ENCODE results near the gene C1QTNF7. TPM values are rescaled to one million over a fixed set of nuclear protein-coding genes. Genes with fewer than 3 reads are reported as not detected.
A peak's percentile ranks its signal among the peaks of the same experiment; 100 is the strongest.

Gene C1QTNF7
- total RNA-seq, 1 donor from 2014 or later: not detected

DNA sequence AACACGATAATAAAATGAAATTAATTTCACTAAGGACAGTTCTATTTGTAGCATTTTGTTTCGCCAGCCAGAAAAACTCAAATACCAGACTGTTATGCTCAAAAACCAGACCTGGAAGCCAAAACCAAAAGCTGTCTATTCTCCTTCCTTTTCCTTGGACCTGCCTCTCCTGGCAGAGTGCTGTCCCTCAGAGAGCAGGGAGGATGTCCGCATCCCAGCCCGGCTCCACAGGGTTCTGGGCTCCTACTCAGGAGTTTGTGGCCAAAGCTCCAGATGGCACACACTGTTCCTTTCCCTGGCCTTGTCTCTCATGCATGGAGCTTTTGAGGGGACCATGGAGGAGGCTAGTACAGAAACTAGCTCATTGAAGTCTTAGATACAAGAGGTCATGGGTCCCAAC, 41.9 kb upstream of the C1QTNF7 start:
- Histone ChIP-seq H3K9me3 (ENCODE audit: insufficient read depth, low read depth, low read length) (no peaks in the 10 kb centered on the region), H3K27me3 (ENCODE audit: insufficient read depth, low read length) (peaks cover 2% of the 10 kb centered on the region), H3K4me3 (ENCODE audit: insufficient read depth, low read depth, low read length) (no peak overlapping the region), H2AFZ (ENCODE audit: low read depth, low read length) (no peak overlapping the region), H4K20me1 (ENCODE audit: insufficient read depth, low read length) (no peaks in the 10 kb centered on the region), H3K4me1 (ENCODE audit: insufficient read depth, low read length) (no peaks in the 10 kb centered on the region), H3K36me3 (ENCODE audit: insufficient read depth, low read length) (no peaks in the 10 kb centered on the region), H3K4me2 (ENCODE audit: low read length) (no peak overlapping the region), H3K79me2 (ENCODE audit: insufficient read depth, low read length) (no peaks in the 10 kb centered on the region), H3K9ac (ENCODE audit: low read length) (no peak overlapping the region), H3K27ac (ENCODE audit: low read depth, low read length) (no peak overlapping the region)
- DNase-seq (ENCODE audit: low read depth) (no peak), FAIRE-seq (no peak)
- H3K4me1 Mint-ChIP-seq (ENCODE audit: low read depth, unreplicated experiment): no peaks in the 10 kb centered on the region
- no peaks in the 10 kb centered on the region for H3K36me3 Mint-ChIP-seq (ENCODE audit: low read depth, unreplicated experiment)
- TF ChIP-seq, protein P1, sequence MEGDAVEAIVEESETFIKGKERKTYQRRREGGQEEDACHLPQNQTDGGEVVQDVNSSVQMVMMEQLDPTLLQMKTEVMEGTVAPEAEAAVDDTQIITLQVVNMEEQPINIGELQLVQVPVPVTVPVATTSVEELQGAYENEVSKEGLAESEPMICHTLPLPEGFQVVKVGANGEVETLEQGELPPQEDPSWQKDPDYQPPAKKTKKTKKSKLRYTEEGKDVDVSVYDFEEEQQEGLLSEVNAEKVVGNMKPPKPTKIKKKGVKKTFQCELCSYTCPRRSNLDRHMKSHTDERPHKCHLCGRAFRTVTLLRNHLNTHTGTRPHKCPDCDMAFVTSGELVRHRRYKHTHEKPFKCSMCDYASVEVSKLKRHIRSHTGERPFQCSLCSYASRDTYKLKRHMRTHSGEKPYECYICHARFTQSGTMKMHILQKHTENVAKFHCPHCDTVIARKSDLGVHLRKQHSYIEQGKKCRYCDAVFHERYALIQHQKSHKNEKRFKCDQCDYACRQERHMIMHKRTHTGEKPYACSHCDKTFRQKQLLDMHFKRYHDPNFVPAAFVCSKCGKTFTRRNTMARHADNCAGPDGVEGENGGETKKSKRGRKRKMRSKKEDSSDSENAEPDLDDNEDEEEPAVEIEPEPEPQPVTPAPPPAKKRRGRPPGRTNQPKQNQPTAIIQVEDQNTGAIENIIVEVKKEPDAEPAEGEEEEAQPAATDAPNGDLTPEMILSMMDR (IDR thresholded peaks at IDR 0.05; ENCODE audit: insufficient read depth, low read depth, low read length): no peak
- TF ChIP-seq EZH2 (IDR thresholded peaks at IDR 0.05; ENCODE audit: insufficient read depth, low read length): no peak
- no peak overlapping the region for H3K4me3 Mint-ChIP-seq (ENCODE audit: unreplicated experiment)
- H3K27me3 Mint-ChIP-seq (ENCODE audit: low read depth, unreplicated experiment): peaks cover 1% of the 10 kb centered on the region
- H3K27ac Mint-ChIP-seq (ENCODE audit: unreplicated experiment): no peak overlapping the region
- no peaks in the 10 kb centered on the region for H3K9me3 Mint-ChIP-seq (ENCODE audit: unreplicated experiment)

DNA sequence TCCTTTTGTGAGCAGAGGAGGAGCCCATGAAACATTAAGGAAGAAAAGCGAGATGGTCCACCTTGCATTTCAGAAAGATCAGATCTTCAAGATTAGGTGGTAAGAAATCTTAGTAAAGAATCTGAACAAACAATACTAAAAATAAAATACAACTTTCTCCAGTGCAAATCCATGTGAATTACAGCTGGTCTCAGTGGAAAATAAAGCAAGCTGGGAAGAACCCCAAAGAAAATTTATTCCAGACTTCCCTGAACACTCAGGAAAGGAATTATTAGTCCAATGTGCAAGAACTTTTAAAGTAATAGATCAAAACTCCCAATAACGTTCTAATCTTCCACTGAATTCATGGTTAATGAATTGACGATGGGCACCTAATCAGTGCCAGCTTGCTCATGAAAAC, 37.3 kb upstream of the C1QTNF7 start:
- H3K27ac ChIP-seq (ENCODE audit: low read depth, low read length): no peak overlapping the region
- Mint-ChIP-seq H3K4me3 (ENCODE audit: unreplicated experiment) (no peak overlapping the region), H3K36me3 (ENCODE audit: low read depth, unreplicated experiment) (no peaks in the 10 kb centered on the region), H3K27me3 (ENCODE audit: low read depth, unreplicated experiment) (no peaks in the 10 kb centered on the region), H3K27ac (ENCODE audit: unreplicated experiment) (no peak overlapping the region), H3K4me1 (ENCODE audit: low read depth, unreplicated experiment) (peaks cover 4% of the 10 kb centered on the region), H3K9me3 (ENCODE audit: unreplicated experiment) (no peaks in the 10 kb centered on the region)
- TF ChIP-seq, protein P1 (IDR thresholded peaks at IDR 0.05; ENCODE audit: insufficient read depth, low read depth, low read length): no peak
- no peak for TF ChIP-seq EZH2 (IDR thresholded peaks at IDR 0.05; ENCODE audit: insufficient read depth, low read length)
- H4K20me1 ChIP-seq (ENCODE audit: insufficient read depth, low read length): no peaks in the 10 kb centered on the region
- no peaks in the 10 kb centered on the region for H3K9me3 ChIP-seq (ENCODE audit: insufficient read depth, low read depth, low read length)
- no peak overlapping the region for H3K4me2 ChIP-seq (ENCODE audit: low read length)
- H3K79me2 ChIP-seq (ENCODE audit: insufficient read depth, low read length): no peaks in the 10 kb centered on the region
- no peaks in the 10 kb centered on the region for H3K4me1 ChIP-seq (ENCODE audit: insufficient read depth, low read length)
- no peak overlapping the region for H3K9ac ChIP-seq (ENCODE audit: low read length)
- no peaks in the 10 kb centered on the region for H3K27me3 ChIP-seq (ENCODE audit: insufficient read depth, low read length)
- FAIRE-seq: no peak
- no peak overlapping the region for H3K4me3 ChIP-seq (ENCODE audit: insufficient read depth, low read depth, low read length)
- no peak for DNase-seq (ENCODE audit: low read depth)
- H2AFZ ChIP-seq (ENCODE audit: low read depth, low read length): no peak overlapping the region
- H3K36me3 ChIP-seq (ENCODE audit: insufficient read depth, low read length): no peaks in the 10 kb centered on the region

DNA sequence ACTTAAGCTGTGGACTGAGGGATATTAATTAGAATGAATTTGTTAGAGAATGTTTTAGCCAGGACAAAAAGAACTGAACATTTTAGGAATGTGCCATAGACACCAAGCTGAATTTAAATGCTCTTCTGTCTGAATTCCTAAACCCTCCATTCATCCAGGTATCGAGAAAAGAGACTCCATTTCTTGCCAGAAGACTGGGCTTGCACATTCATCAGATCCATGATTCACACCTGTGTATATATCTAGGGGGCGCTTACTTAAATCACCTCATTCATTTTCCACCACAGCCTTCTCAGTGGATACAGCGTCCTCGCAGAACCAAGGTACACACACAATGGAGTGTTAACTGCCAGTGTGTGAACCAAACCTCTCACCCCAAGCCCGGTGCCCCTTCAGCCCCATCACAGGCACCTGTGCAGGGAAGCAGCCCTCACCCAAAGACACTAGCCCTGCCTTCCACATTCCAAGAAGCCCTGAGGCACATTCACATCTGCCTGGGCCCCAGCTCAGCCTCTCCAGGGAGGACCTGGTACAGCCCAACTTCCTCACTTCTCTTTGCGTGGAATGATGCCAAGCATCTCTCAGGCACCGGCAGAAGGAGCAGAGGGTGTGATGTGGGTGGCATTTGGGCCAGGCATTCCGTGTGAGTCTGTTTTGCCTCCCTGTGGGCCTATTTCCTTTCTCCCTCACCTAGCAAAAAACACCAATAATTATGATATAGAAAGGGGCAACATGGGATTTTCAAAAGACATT, 35.6 kb upstream of the C1QTNF7 start:
- Mint-ChIP-seq H3K27ac (ENCODE audit: unreplicated experiment) (no peak overlapping the region), H3K4me3 (ENCODE audit: unreplicated experiment) (no peak overlapping the region), H3K4me1 (ENCODE audit: low read depth, unreplicated experiment) (peaks cover 8% of the 10 kb centered on the region), H3K9me3 (ENCODE audit: unreplicated experiment) (no peaks in the 10 kb centered on the region), H3K27me3 (ENCODE audit: low read depth, unreplicated experiment) (no peaks in the 10 kb centered on the region), H3K36me3 (ENCODE audit: low read depth, unreplicated experiment) (no peaks in the 10 kb centered on the region)
- peak; percentile 44 for DNase-seq (ENCODE audit: low read depth)
- no peaks in the 10 kb centered on the region for H3K36me3 ChIP-seq (ENCODE audit: insufficient read depth, low read length)
- no peaks in the 10 kb centered on the region for H3K4me1 ChIP-seq (ENCODE audit: insufficient read depth, low read length)
- TF ChIP-seq EZH2 (IDR thresholded peaks at IDR 0.05; ENCODE audit: insufficient read depth, low read length): no peak
- TF ChIP-seq, protein P1 (IDR thresholded peaks at IDR 0.05; ENCODE audit: insufficient read depth, low read depth, low read length): no peak
- H2AFZ ChIP-seq (ENCODE audit: low read depth, low read length): no peak overlapping the region
- no peak for FAIRE-seq
- H4K20me1 ChIP-seq (ENCODE audit: insufficient read depth, low read length): no peaks in the 10 kb centered on the region
- no peak overlapping the region for H3K9ac ChIP-seq (ENCODE audit: low read length)
- H3K4me3 ChIP-seq (ENCODE audit: insufficient read depth, low read depth, low read length): no peak overlapping the region
- no peaks in the 10 kb centered on the region for H3K79me2 ChIP-seq (ENCODE audit: insufficient read depth, low read length)
- no peaks in the 10 kb centered on the region for H3K9me3 ChIP-seq (ENCODE audit: insufficient read depth, low read depth, low read length)
- no peak overlapping the region for H3K27ac ChIP-seq (ENCODE audit: low read depth, low read length)
- H3K27me3 ChIP-seq (ENCODE audit: insufficient read depth, low read length): no peaks in the 10 kb centered on the region
- no peak overlapping the region for H3K4me2 ChIP-seq (ENCODE audit: low read length)

All from astrocyte (in vitro differentiated cells and primary cell).